NCI-H510A treated with DMSO at 0.1 percent for 48 hours (cell line): ENCODE data around the gene NUDCD3.

ENCODE experiments used
- DNase-seq: peaks from one replicate; lab custom pipeline; 2025; lab: John Stamatoyannopoulos, UW

NUDCD3 gene

DNA sequence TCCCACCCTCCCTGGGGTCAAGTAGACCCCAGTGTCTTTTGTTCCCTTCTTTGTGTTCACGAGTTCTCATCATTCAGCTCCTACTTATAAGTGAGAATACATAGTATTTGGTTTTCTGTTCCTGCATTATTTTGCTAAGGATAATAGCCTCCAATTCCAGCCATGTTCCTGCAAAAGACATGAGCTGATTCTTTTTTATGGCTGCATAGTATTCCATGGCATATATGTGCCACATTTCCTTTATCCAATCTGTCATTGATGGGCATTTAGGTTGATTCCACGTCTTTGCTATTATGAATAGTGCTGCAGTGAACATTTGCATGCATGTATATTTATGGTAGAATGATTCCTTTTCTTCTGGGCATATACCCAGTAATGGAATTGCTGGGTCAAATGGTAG lies 136.8 kb downstream of the NUDCD3 start:
- no peak for DNase-seq

DNA sequence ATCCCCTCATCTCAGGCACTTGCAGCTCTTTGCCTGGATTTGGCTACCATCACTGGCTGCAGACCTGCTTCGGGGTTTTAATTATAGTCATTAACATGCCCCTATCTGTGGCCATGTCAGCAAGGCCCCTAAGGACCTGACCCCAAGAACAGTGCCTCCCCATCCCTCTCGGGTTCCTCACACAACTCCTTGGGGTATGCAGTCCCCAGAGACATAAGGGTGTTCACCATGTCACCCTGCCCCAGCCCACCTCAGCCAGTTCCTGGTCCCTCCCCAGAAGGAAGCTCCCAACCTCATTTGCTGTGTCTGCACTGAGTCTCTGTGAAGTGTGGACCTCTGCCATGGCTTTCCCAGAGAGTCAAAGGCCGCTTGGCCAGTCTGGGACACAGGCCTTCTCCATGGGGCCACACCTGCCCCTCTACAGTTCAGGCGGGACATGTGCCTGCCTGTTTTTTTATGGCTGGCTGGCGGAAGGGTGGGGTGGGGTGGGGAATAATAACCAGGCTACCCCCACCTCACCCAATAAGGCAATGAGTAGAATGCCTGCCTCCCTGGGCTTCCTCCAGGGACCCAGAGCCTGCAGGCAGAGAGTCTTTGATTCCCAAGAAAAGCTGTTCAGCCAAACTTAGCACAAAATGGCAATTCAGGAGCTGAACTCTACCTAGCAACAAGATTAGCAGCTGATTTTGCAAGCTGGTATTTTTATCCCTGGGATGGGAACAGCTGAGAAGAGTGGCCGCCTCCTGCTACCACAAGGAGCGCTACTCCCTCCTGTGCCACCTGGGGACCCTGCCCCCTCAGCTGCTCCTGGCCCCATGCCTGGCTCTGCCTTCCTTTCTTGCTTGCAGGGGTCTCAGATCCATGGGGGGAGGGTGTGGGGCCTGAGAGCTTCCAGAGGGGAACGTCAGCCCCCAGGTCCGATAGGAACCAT lies 141.3 kb downstream of the NUDCD3 start:
- DNase-seq: no peak

GRCh38 chr7:44348300-44348699 lies 142.2 kb downstream of the NUDCD3 start:
- DNase-seq: peak; percentile 35

DNA sequence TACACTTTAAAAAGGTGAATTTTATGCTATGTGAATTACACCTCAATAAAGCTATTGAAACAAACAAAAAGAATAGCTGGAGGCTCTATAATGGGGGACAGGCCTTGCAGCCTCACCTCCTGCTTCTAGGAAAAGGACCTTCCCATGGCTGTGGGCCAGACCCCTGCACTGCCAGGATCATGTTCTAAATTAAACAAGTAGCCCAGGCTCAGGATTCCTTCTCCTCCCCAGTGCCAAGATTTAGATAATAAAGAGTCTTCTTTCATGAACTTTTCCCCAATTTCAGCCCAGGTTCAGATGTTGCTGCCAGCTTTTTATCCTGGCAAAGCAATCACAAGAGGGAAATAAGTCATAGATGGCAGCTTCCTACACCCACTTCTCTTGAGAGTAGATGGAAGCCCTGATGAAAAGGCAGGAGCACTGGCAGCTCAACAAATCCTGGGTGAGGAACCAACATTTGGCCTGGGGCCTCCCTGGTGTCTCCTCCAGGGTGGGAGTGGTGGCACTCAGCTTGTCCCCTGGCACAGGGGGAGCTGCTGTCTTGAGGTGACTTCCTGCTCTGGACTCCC lies 142.8 kb downstream of the NUDCD3 start:
- DNase-seq: no peak

GRCh38 chr7:44346063-44346462 lies 144.4 kb downstream of the NUDCD3 start:
- DNase-seq: no peak

DNA sequence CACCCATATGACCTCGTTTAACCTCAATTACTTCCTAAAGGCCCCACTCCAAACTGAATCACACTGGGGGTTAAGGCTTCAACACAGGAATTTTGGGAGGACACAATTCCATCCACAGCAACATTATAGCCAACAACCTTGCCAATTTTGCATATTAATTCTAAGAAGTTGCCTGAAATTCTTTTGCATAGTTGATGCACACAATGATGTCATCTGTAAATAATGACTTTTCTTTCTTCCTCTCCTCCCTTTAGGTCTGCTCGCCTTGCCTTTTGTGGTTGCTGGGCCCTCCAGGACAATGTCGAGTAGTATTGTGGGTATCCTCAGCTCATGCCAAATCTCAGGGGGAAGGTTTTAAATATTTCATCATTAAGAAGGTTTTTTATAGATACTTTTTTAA lies 149.1 kb downstream of the NUDCD3 start:
- DNase-seq: no peak

DNA sequence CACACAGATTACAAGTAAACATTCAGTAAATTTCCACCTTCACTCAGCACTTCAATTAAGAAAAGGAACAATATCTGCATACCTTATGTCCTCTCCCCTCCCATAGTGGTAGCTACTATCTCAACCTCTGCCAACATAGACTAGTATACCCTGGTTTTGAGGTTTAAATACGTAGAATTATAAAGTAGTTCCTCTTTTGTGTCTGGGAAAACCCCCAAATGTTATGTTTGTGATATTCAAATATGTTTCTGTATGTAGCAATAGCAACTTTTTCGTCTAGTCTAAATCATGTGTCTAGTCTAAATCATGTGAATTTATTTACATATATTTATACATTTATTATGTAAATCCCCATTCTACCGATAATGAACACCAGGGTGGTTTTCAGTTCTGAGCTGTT lies 151.9 kb downstream of the NUDCD3 start:
- no peak for DNase-seq

DNA sequence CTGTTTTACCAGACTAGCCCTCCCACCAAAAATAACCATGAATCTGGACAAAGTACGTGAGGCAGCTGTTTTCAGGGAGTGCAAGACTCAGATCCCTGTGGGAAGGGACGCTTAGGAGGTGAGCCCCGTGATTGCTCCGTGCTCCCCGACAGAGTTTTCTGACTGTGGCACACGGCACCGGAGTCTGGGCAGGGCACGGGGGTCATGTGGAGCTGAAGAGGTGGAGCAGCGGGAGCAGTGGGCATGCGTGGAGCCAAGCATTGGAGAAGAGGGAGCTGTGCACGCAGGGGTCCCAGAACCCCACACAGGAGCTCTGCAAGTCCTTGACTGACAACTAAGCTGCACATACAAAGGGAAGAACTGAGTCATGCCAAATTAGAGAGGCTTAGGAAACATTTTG lies 154.0 kb downstream of the NUDCD3 start:
- no peak for DNase-seq

DNA sequence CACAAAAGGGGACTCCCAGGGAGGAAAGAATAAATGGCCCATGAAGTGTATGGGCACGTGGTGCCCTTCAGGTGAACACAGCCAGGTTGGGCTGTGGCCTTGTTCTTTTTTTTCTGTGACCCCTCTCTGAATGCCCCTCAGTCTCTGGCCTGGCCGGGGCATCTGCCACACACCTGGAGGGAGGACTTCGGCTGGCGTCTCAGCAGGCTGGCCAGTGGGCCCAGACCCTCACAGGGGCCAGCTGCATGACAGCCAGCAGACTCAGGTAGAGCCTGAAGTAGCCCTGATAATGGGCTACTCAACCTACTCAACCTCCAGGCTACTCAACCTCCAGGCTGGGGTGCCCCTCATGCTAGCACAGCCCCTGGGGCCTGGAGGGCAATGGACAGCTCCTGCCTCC lies 155.3 kb downstream of the NUDCD3 start:
- no peak for DNase-seq

DNA sequence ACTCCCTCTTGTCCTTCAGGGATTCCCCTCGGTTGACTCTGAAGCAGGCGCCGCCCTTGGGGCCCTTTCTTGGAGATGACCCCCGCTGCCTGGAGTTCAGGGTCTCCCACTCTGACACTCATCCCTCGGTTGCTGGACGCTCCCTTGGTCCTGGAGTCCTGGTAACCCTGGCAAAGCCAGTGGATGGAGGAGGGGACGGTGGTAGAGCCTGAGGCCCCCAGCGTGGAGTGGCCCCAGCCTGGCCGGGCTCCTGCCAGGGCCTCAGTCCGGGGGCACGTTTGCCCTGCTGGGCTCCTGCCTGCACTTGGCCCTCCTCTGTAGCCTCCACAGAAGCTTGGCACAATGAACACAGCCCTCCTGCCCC lies 155.7 kb downstream of the NUDCD3 start:
- DNase-seq: no peak

- DNase-seq: no peak
Measured at GRCh38 chr7:44333911-44334733, 156.3 kb downstream of the NUDCD3 start.

GRCh38 chr7:44331682-44332081 lies 158.8 kb downstream of the NUDCD3 start:
- DNase-seq: no peak

GRCh38 chr7:44330331-44330730 lies 160.1 kb downstream of the NUDCD3 start:
- DNase-seq: no peak

- DNase-seq: no peak
Measured at GRCh38 chr7:44329888-44330287, 160.6 kb downstream of the NUDCD3 start.
